HG03354 (cell line): ENCODE measurements around the gene CATSPERB.
A peak's percentile ranks its signal among the peaks of the same experiment; 100 is the strongest.

Experiments
- ATAC-seq: cut with Tn5 transposase; IDR thresholded peaks from one replicate; pipeline ENCODE4 v1.9.1; 2021; ENCODE audit warnings: mild to moderate bottlenecking; ENCODE audit not compliant: unreplicated experiment, poor library complexity, severe bottlenecking

CATSPERB gene, protein sequence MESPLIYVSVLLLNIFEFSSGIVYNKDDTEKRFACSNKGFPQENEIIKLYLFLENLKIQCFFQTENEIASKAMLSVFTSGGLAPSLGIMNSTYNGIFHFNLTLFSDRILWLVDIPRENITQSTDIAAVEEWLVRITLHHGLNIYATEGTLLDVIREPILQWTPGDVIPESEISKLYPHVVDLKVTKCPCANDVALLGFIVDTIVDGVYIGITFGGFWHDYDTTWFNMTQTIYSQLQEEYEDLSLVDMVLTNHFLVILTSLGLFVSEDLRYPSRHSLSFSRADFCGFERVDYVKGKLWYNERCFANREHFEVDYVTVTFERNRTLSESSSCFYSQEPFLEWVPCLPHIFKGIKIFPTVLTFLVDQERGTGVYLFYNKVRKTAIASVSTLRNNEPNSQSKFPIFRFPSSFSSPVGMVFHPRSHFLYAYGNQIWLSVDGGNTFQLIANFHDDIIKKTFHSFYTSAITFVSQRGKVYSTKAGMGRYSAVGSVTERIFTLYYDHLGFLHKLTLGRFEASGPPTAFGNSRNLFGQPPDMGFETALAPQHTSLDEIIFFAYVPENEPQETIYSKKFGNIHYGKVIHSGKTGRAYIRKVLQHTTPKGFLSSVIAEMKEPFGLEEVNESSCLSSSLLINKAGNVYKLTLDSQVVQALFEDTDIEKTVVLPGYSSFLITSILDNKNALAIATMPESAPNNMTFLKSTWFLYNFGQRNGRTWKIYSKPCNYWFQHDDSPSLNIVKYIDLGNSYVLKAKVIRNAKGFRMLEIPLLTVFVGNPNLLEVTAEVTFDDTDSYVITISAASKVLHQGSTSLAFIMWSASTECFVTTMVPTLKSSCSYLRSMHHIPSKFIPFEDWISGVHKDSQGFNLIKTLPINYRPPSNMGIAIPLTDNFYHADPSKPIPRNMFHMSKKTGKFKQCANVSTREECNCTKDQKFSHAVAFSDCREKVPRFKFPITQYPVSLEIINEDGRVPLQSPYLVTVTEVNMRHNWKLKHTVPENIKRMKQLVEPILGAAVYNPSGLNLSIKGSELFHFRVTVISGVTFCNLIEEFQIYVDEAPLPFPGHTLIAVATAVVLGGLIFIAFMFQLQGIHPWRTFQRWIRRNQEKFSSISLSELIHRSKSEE

DNA sequence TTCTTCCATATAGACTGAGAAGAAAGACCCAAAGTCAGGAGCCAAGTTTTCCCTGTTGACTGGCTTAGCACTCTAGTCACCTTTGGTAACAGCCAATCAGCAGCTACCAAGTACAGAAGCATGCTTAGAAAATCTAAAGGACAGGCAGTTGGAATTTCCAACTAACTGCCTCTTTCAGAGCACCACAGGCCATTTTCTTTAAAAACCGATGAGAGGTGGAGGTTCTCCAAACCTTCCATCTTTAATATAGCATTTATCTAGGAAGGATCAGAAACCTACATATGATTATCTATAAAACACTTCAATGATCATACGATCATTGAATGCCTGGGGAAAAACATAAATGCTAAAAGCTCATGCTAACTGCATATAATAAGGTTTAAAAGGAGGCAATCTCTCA, at the start of gene CATSPERB:
CATSPERB (minus strand) TSS at position 101 of the 400 bp plus-strand sequence. CDS start 2,607 bp downstream, outside the sequence.
- no peak for ATAC-seq

DNA sequence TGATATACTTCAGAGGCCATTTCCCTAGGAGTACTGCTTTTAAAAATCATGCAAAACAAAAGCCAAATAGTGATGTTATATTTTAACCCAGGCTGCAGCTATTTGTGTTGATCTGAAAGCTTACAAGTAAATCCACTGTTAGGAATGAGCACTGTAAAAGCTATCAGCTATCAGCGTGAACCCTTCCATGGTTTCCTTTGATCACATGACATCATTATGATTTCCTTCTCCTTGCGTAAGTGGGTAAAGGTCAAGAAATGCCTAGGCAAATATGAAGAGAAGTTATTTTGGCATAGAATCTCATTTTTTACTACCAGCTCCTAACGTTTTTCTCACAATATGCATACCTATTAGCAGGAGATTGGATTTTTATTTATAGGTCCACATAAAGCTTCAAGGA, 48.6 kb upstream of the CATSPERB start:
- ATAC-seq, result no peak

- ATAC-seq, result no peak
Observed at GRCh38 chr14:91778217-91778616, 46.3 kb upstream of the CATSPERB start.

- ATAC-seq, result peak; percentile 53
Observed at GRCh38 chr14:91774140-91775096, 42.5 kb upstream of the CATSPERB start.

DNA sequence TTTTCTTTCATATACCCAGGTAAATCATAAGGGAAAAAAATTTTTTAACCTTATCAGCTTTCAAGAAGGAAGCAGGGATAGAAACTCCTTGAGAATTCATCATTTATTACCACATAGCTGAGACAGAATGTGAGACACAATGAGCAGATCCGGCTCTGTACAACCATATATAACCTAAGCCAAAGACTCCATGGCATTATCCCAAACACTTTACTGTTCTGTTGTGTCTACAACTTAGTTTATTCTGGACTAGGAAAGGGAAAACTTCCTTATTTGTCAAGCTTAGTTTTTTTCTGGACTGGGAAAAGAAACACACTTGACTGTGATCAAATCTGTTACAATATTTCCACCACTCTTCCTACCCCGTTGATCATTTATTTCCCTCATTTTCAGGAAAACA, 38.3 kb upstream of the CATSPERB start:
- ATAC-seq, result no peak

GRCh38 chr14:91755570-91756295, 23.8 kb upstream of the CATSPERB start:
- no peak for ATAC-seq

DNA sequence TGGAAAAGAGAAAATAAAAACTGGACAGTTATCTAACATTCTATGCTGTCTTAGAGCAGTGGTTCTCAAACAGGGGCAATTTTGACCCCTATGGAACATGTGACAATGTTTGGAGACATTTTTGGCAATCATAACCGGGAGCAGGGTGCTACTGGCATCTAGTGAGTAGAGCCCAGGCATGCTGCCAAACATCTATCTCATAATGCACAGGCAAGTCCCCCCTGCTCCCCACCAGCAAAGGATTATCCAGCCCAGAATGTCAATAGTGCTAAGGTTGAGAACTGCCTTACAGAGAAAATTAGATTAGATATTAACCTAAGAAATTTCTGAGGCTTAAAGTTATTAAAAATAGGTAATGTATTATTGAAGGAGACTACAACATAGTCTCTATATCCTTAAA, 22.9 kb upstream of the CATSPERB start:
- ATAC-seq, result no peak

DNA sequence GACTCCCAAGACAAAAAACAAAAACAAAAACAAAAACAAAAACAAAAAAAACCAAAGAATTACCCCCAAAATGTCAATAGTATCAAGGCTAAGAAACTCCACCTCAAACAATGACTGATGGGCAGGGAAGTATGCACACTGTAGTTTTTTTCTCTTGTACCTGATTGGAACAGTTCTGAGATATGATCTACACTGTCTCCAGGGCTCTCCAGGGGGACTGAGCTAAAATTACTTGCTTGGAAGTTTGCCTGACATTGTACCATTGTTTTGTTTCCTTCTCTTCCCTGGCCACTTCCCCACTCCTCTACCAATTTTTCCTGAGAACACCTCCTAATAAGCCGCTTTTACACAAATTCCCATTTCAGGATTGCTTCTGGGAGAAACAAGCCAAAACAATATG, 22.3 kb upstream of the CATSPERB start:
- ATAC-seq, result no peak

- ATAC-seq, result no peak
Observed at GRCh38 chr14:91753501-91754128, 21.7 kb upstream of the CATSPERB start.

DNA sequence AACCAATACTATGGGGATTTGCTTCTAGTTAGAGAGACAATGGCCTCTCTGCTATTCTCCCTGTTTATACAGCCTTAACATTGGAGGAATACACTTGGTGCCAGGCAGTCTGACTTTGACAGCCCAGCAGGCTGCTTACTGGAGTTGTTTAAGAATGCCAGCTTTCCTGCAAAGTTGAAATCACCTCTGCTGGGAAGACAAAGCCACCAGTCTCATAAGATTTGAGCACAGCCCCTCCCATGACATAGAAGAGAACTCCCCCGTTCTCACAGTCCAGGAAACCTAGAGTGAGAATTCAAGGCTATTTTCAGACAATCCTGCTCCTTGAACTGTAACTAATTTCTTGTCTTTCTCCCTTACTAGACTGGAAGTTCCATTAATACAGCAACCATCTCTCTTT, 21.1 kb upstream of the CATSPERB start:
- no peak for ATAC-seq

DNA sequence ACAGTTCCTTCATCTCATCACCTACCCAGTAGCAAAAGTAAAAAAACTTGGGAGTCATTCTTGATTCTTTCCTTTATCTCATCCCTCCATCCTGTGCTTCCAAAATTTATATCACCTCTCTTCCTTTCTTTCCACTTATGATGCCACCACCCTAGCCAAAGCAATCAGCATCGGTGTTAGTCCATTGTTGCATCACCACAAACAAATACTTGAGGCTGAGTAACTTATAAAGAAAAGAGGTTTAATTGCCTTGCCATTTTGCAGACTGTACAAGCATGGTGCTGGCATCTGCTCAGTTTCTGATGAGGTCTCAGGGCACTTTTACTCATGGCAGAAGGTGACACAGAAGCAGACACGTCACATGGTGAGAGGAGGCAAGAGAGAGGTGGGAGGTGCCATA, 19.8 kb upstream of the CATSPERB start:
- ATAC-seq, result no peak

GRCh38 chr14:91750634-91751198, 18.8 kb upstream of the CATSPERB start:
- no peak for ATAC-seq

- no peak for ATAC-seq
Observed at GRCh38 chr14:91749868-91750267, 18.0 kb upstream of the CATSPERB start.

- no peak for ATAC-seq
Observed at GRCh38 chr14:91748049-91748448, 16.2 kb upstream of the CATSPERB start.

DNA sequence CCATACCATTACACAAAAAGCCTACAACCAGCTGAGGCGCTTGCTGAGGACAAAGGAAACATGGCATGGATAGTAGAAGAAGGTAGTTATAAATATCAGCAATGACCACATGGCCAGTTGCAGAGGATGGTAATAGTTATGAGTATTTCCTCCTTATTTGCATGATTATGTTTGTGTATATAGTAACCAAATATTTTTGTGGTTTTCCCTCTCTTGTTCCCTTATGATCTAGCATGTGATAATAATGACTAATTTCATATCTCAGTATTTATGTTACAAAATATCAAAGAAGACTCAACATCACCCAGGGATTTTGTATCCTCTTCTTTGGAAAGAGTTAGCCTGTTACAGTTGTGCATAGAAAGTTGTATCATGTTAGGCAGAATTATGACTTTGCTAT, 13.5 kb upstream of the CATSPERB start:
- ATAC-seq, result peak; percentile 53

- ATAC-seq, result no peak
Observed at GRCh38 chr14:91744068-91744480, 12.2 kb upstream of the CATSPERB start.

DNA sequence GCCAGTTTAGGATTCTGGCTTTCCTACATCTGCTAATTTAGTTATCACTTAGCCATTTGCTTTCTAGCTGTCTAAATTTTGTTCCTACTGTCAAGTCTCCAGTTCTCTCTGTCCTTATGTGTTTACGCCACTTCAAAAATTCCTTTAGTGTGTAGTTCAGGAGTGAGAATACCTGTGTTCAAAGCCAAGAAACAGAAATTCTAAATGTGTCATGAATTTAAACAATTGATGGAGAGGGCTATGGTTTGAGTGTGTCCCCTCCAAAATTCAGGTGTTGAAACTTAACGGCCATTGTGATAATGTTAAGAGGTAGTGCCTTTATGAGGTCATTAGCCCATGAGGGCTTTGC, 11.4 kb upstream of the CATSPERB start:
- no peak for ATAC-seq
